Measurements from ENCODE around the gene NCBP3.
A peak's percentile ranks its signal among the peaks of the same experiment; 100 is the strongest.

DNA sequence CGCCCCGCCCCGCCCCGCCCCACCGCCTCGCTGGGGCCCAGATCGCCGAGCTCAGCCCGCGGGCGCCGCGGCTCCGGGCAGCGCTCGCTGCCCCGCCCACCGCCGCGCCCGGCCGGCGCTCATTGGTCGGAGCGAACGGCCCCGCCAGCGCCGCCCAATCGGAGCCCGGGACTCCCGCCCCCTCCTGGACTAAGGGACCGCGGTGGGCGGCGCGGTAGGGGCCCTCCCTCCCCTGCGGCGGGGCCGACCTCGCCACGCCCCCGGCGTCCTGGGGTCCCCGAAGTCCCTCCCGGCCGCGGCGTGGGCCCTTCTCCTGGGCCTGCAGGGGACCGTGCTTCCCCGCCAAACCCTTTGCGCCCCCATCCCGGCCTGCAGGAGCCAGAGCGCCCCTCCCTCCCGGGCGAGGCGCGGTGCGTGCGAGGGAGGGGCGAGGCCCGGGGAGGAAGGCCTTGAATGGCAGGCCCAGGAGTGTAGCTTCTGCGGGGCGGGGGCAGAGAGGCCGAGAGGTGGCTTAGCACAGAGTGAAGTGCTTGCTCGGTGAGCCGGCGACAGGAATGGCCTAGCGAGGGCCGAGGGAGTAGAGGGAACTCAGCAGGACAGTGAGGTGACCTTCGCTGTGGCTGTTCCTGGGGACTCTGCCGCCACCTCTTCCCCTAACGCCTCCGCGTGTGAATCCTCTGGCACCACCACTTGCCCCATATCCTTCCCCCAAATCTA is 47.1 kb upstream of the NCBP3 start, which contains the start of gene CAMKK1:
- TF ChIP-seq CTCF (IDR thresholded peaks at IDR 0.05) = peak in 2 of 6 experiments; percentile 9 to 12
- TF ChIP-seq POLR2A (IDR thresholded peaks at IDR 0.05) = peak in 1 of 2 donors; percentile 52

All from Peyer's patch (tissue), 4 donors.